ENCODE data around the gene PRCC. TPM values are rescaled to one million over a fixed set of nuclear protein-coding genes. Genes with fewer than 3 reads are reported as not detected.

PRCC gene
- total and polyA plus RNA-seq, 2 of the 13 experiments (the other 11 are each of a cell fraction or from before 2014, with no cell fraction given) = 24.2 to 40.5 TPM

DNA sequence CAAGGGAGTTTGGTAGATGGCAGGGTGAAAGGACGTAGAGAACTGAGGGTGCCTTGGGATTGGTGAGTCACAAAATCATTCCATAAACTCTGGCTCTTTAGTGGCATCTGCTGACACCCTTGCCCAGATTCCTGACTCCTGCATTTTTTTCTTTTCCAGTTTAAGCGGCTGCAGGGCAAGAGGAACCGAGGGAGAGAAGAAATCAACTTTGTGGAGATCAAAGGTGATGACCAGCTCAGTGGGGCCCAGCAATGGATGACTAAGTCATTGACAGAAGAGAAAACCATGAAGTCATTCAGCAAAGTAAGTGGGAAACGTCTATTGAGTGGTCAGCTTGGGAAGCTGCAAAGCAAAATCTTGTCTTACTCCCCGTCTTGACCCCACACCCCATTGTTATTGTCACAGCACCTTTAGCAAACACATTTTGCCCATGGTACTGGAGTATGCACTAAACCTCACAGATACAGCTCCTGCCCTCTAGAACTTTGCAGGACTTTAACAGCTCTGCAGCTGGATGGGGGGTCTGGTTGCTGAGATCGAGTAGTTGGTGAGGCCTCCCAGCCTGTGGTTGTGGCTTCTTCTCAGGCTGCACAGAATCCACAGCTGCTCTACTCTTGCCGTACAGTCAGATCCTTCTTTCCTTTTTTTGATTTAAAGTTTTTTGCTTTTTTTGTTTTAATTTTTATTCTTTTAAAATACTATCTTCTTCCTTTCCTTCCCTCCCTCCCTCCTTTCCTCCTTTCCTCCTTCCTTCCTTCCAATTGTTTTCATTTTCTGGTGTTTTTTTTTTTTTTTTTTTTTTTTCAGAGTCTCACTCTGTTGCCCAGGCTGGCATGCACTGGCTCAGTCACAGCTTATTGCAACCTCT, 27.4 kb downstream of the PRCC start (continued):
- TF ChIP-seq, protein P1, sequence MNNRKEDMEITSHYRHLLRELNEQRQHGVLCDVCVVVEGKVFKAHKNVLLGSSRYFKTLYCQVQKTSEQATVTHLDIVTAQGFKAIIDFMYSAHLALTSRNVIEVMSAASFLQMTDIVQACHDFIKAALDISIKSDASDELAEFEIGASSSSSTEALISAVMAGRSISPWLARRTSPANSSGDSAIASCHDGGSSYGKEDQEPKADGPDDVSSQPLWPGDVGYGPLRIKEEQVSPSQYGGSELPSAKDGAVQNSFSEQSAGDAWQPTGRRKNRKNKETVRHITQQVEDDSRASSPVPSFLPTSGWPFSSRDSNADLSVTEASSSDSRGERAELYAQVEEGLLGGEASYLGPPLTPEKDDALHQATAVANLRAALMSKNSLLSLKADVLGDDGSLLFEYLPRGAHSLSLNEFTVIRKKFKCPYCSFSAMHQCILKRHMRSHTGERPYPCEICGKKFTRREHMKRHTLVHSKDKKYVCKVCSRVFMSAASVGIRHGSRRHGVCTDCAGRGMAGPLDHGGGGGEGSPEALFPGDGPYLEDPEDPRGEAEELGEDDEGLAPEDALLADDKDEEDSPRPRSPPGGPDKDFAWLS (CRISPR knock-in tag; IDR thresholded peaks at IDR 0.05; ENCODE audit: borderline replicate concordance) = no peak

DNA sequence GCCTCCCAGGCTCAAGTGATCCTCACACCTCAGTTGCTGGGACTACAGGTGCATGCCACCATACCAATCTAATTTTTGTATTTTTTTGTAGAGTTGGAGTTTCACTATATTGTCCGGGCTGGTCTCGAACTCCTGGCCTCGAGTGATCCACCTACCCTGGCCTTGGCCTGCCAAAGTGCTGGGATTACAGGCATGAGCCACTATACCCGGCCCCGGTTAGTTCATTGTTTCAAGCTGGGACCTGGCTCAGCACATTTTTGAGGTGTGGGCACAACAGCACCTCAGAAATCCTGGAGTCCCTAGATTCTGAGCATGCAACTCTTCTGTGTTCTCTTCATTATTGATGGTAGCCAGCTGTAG, 28.0 kb downstream of the PRCC start:
- H3K27me3 ChIP-seq (ENCODE audit: control insufficient read depth in 1 of 2, insufficient read depth in 2 of 2, low read length in 2 of 2) = no peaks in the 10 kb centered on the region
- H4K20me1 ChIP-seq (ENCODE audit: insufficient read depth, low read length) = no peaks in the 10 kb centered on the region
- FAIRE-seq (no peak), ATAC-seq (no peak), DNase-seq (ENCODE audit: low spot score) (no peak)
- no peak overlapping the region for H3K9ac ChIP-seq (ENCODE audit: insufficient read depth, low read depth, low read length)
- H3K4me1 ChIP-seq (ENCODE audit: insufficient read depth, low read length) = peaks cover 39% of the 10 kb centered on the region
- H3K4me2 ChIP-seq (ENCODE audit: low read depth, low read length) = peak overlapping the region; percentile 30; the same call in 1 of the 2 replicates
- H2AFZ ChIP-seq (ENCODE audit: low read length) = no peak overlapping the region
- H3K79me2 ChIP-seq (ENCODE audit: insufficient read depth, low read length) = no peaks in the 10 kb centered on the region
- no peak overlapping the region for H3K4me3 ChIP-seq (replicated peaks in 1 of 3; ENCODE audit: insufficient read depth in 1 of 3, low read depth in 2 of 3, low read length in 3 of 3)
- H3K36me3 ChIP-seq (replicated peaks in 1 of 2; ENCODE audit: control insufficient read depth in 1 of 2, insufficient read depth in 2 of 2, low read length in 2 of 2) = peaks cover 35 to 70% of the 10 kb centered on the region in 2 experiments
- ChIA-PET POLR2A (interaction anchor here (0.9 to 1.6 kb wide), 4 partner anchors 24 to 134 kb away, joined by 3 to 7 read pairs (median 4); partner anchors contain the start of gene PRCC), CTCF (ENCODE audit: low intra/inter-chr PET ratio, low total read pairs) (interaction anchor here (1.9 kb wide), 1 partner anchor 69 kb away, joined by 6 read pairs; no protein-coding TSS in a partner anchor)
- 91% methylated on average over 5 of the region's 5 CpGs for WGBS (ENCODE audit: low lambda C conversion rate)
- TF ChIP-seq, protein P2, sequence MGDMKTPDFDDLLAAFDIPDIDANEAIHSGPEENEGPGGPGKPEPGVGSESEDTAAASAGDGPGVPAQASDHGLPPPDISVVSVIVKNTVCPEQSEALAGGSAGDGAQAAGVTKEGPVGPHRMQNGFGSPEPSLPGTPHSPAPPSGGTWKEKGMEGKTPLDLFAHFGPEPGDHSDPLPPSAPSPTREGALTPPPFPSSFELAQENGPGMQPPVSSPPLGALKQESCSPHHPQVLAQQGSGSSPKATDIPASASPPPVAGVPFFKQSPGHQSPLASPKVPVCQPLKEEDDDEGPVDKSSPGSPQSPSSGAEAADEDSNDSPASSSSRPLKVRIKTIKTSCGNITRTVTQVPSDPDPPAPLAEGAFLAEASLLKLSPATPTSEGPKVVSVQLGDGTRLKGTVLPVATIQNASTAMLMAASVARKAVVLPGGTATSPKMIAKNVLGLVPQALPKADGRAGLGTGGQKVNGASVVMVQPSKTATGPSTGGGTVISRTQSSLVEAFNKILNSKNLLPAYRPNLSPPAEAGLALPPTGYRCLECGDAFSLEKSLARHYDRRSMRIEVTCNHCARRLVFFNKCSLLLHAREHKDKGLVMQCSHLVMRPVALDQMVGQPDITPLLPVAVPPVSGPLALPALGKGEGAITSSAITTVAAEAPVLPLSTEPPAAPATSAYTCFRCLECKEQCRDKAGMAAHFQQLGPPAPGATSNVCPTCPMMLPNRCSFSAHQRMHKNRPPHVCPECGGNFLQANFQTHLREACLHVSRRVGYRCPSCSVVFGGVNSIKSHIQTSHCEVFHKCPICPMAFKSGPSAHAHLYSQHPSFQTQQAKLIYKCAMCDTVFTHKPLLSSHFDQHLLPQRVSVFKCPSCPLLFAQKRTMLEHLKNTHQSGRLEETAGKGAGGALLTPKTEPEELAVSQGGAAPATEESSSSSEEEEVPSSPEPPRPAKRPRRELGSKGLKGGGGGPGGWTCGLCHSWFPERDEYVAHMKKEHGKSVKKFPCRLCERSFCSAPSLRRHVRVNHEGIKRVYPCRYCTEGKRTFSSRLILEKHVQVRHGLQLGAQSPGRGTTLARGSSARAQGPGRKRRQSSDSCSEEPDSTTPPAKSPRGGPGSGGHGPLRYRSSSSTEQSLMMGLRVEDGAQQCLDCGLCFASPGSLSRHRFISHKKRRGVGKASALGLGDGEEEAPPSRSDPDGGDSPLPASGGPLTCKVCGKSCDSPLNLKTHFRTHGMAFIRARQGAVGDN (CRISPR knock-in tag; IDR thresholded peaks at IDR 0.05) = 0 out of 2 replicates have a peak, but pooled peaks have one; percentile 22
- TF ChIP-seq SYNCRIP (IDR thresholded peaks at IDR 0.05; ENCODE audit: insufficient read depth, low read depth, low read length) = no peak
- TF ChIP-seq ZNF337 (CRISPR knock-in tag; IDR thresholded peaks at IDR 0.05; ENCODE audit: borderline replicate concordance, low read depth) = 0 out of 2 replicates have a peak, but pooled peaks have one; percentile 24
- intact Hi-C loops (cut with micrococcal nuclease; ENCODE audit: unreplicated experiment) = loop anchor here (10.0 kb wide), 1 partner anchor 69 kb away; the partner anchor contains the start of gene NTRK1
- in situ Hi-C loops (cut with HindIII; ENCODE audit: extremely low pct_ligation_motif_present, low pct_unique_long_range_greater_than_20kb) = loop anchor here (5.0 kb wide), 1 partner anchor 67 kb away; the partner anchor contains the start of gene NTRK1
- peak overlapping the region; percentile 64 for H3K27ac ChIP-seq (ENCODE audit: extremely low read length, insufficient read depth, low read length)
- H3K9me3 ChIP-seq (ENCODE audit: low read length) = no peaks in the 10 kb centered on the region
- no TSS peak for BruUV-seq (replicated peaks)
